ENCODE measurements around the gene PRTN3. TPM values are rescaled to one million over a fixed set of nuclear protein-coding genes. Genes with fewer than 3 reads are reported as not detected.

Gene PRTN3
- total RNA-seq, 2 donors from 2014 or later = not detected

- peaks cover 18% of the 10 kb centered on the region for H3K4me1 Mint-ChIP-seq
- H3K9ac ChIP-seq (ENCODE audit: extremely low read depth, low read length, poor library complexity, severe bottlenecking) = no peak overlapping the region
- H3K9me3 Mint-ChIP-seq = no peaks in the 10 kb centered on the region
Measured at GRCh38 chr19:792306-792885, 48.4 kb upstream of the PRTN3 start.

GRCh38 chr19:793806-794205 lies 47.0 kb upstream of the PRTN3 start:
- Histone ChIP-seq H3K9me3 (ENCODE audit: control insufficient read depth, low read length) (no peaks in the 10 kb centered on the region), H3K4me3 (ENCODE audit: low read length) (no peak overlapping the region), H3K27ac (ENCODE audit: low read depth, low read length) (no peak overlapping the region), H3K4me1 (ENCODE audit: control insufficient read depth, insufficient read depth, low read length) (peaks cover 3% of the 10 kb centered on the region), H3K36me3 (ENCODE audit: control insufficient read depth, insufficient read depth, low read length) (no peaks in the 10 kb centered on the region), H3K27me3 (ENCODE audit: control insufficient read depth, insufficient read depth, low read length, poor library complexity, severe bottlenecking) (no peaks in the 10 kb centered on the region), H3K9ac (ENCODE audit: extremely low read depth, low read length, poor library complexity, severe bottlenecking) (no peak overlapping the region)
- WGBS, 2 experiments (ENCODE audit: insufficient coverage in 1 of 2, insufficient read length in 1 of 2) = 94 to 100% methylated on average over 4 to 12 of the region's 12 CpGs
- peaks cover 18% of the 10 kb centered on the region for H3K4me1 Mint-ChIP-seq
- no peaks in the 10 kb centered on the region for H3K9me3 Mint-ChIP-seq
- peaks cover 3% of the 10 kb centered on the region for H3K36me3 Mint-ChIP-seq (ENCODE audit: low read depth)
- H3K4me3 Mint-ChIP-seq = no peak overlapping the region
- H3K27me3 Mint-ChIP-seq (ENCODE audit: insufficient read depth) = no peaks in the 10 kb centered on the region
- peak; percentile 55 for DNase-seq
- TF ChIP-seq CTCF (conservative IDR thresholded peaks at IDR 0.05) = no peak
- no peak overlapping the region for H3K27ac Mint-ChIP-seq

More at GRCh38 chr19:792306-792885, 48.4 kb upstream of the PRTN3 start:
- Histone ChIP-seq H3K9me3 (ENCODE audit: control insufficient read depth, low read length) (no peaks in the 10 kb centered on the region), H3K4me3 (ENCODE audit: low read length) (no peak overlapping the region), H3K27ac (ENCODE audit: low read depth, low read length) (no peak overlapping the region), H3K4me1 (ENCODE audit: control insufficient read depth, insufficient read depth, low read length) (peaks cover 4% of the 10 kb centered on the region), H3K36me3 (ENCODE audit: control insufficient read depth, insufficient read depth, low read length) (peaks cover 4% of the 10 kb centered on the region), H3K27me3 (ENCODE audit: control insufficient read depth, insufficient read depth, low read length, poor library complexity, severe bottlenecking) (no peaks in the 10 kb centered on the region)
- DNase-seq = no peak
- no peak for TF ChIP-seq CTCF (conservative IDR thresholded peaks at IDR 0.05)
- H3K27ac Mint-ChIP-seq = peak overlapping the region; percentile 36
- no peaks in the 10 kb centered on the region for H3K36me3 Mint-ChIP-seq (ENCODE audit: low read depth)
- H3K4me3 Mint-ChIP-seq = no peak overlapping the region
- no peaks in the 10 kb centered on the region for H3K27me3 Mint-ChIP-seq (ENCODE audit: insufficient read depth)
- 87 to 88% methylated on average over 9 to 15 of the region's 16 CpGs for WGBS, 2 experiments (ENCODE audit: insufficient coverage in 1 of 2, insufficient read length in 1 of 2)

- Mint-ChIP-seq H3K36me3 (ENCODE audit: low read depth) (peaks cover 17% of the 10 kb centered on the region), H3K27ac (no peak overlapping the region), H3K4me3 (no peak overlapping the region), H3K9me3 (no peaks in the 10 kb centered on the region), H3K27me3 (ENCODE audit: insufficient read depth) (no peaks in the 10 kb centered on the region), H3K4me1 (peaks cover 15% of the 10 kb centered on the region)
- H3K4me3 ChIP-seq (ENCODE audit: low read length) = no peak overlapping the region
- 95 to 96% methylated on average over 21 to 28 of the region's 28 CpGs for WGBS, 2 experiments (ENCODE audit: insufficient coverage in 1 of 2, insufficient read length in 1 of 2)
- no peak overlapping the region for H3K9ac ChIP-seq (ENCODE audit: extremely low read depth, low read length, poor library complexity, severe bottlenecking)
- H3K27me3 ChIP-seq (ENCODE audit: control insufficient read depth, insufficient read depth, low read length, poor library complexity, severe bottlenecking) = no peaks in the 10 kb centered on the region
- H3K4me1 ChIP-seq (ENCODE audit: control insufficient read depth, insufficient read depth, low read length) = peaks cover 4% of the 10 kb centered on the region
- H3K36me3 ChIP-seq (ENCODE audit: control insufficient read depth, insufficient read depth, low read length) = peaks cover 12% of the 10 kb centered on the region
- no peaks in the 10 kb centered on the region for H3K9me3 ChIP-seq (ENCODE audit: control insufficient read depth, low read length)
- H3K27ac ChIP-seq (ENCODE audit: low read depth, low read length) = no peak overlapping the region
- DNase-seq = peak; percentile 56
- TF ChIP-seq CTCF (conservative IDR thresholded peaks at IDR 0.05) = no peak
Measured at GRCh38 chr19:795073-795611, 45.7 kb upstream of the PRTN3 start.
